ENCODE data around the gene PADI3.

The PADI3 gene

DNA sequence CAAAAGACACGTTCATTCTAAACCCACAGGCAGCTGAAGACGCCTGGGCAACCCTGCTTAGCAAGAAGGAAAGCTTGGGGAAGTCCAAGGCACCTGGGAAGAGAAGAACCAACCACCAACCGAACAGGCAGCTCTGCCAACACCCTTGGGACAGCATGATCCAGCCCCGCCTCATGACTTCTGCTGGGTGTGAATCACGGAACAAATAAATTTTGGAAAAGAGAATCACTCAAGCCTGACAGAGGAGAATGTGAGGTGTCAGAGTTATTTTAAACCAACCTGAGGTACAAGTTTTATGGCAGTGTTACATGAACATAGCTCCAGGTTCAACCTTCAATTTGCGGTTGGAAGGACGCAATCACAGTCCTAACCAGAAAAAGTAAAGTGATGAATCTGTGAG is 49.1 kb downstream of the PADI3 start:
- no peak overlapping the region for H3K9ac ChIP-seq (ENCODE audit: low read depth, low read length)
- no peaks in the 10 kb centered on the region for H3K27me3 ChIP-seq (ENCODE audit: control insufficient read depth, insufficient read depth, low read length)
- peaks cover 11% of the 10 kb centered on the region for H3K9me3 ChIP-seq (ENCODE audit: control insufficient read depth, insufficient read depth, low read length)
- H3K36me3 ChIP-seq (ENCODE audit: control insufficient read depth, insufficient read depth, low read length) = no peaks in the 10 kb centered on the region
- no peaks in the 10 kb centered on the region for H3K4me1 ChIP-seq (ENCODE audit: control insufficient read depth, insufficient read depth, low read length)
- H3K4me3 ChIP-seq (ENCODE audit: low read depth, low read length) = no peak overlapping the region

- no peaks in the 10 kb centered on the region for H3K36me3 ChIP-seq (ENCODE audit: control insufficient read depth, insufficient read depth, low read length)
- H3K9me3 ChIP-seq (ENCODE audit: control insufficient read depth, insufficient read depth, low read length) = peaks cover 11% of the 10 kb centered on the region
- H3K4me3 ChIP-seq (ENCODE audit: low read depth, low read length) = no peak overlapping the region
- peaks cover 5% of the 10 kb centered on the region for H3K4me1 ChIP-seq (ENCODE audit: control insufficient read depth, insufficient read depth, low read length)
- no peaks in the 10 kb centered on the region for H3K27me3 ChIP-seq (ENCODE audit: control insufficient read depth, insufficient read depth, low read length)
- H3K9ac ChIP-seq (ENCODE audit: low read depth, low read length) = no peak overlapping the region
These were observed 52.9 kb downstream of the PADI3 start for GRCh38 chr1:17301767-17302166.

DNA sequence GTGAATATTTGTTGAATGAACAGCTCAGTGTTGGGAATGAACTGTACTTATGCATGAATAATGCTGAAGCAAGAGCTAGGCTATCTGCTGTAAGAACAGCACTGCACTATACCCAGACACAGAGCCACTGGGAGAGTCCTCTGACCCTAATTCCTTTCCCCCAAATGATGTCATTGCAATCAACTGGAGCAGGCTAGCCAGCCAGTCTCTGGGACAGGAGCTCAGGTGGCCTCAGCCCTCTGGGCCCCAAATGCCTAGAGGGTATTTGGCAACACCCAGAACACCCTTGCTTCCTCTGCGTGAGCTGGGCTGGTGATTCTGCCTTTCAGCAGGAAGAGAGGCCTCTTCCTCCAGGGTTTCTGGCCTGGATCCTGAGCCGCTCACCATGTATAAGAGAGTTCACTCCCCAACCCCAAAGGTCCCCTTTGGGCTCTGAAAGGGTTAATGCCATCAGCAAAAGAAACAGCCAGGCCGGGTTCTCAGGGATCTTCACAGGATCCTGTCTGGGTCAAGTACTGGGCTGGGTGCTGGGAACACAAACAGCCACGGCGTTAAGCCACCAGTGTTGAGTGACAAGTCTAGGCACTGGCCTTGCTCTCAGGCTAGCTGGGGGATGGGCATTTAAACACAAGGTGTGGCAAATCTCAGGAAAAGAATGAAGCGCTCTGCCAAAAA is 55.4 kb downstream of the PADI3 start:
- Histone ChIP-seq H3K36me3 (ENCODE audit: control insufficient read depth, insufficient read depth, low read length) (no peaks in the 10 kb centered on the region), H3K4me1 (ENCODE audit: control insufficient read depth, insufficient read depth, low read length) (peaks cover 5% of the 10 kb centered on the region), H3K27me3 (ENCODE audit: control insufficient read depth, insufficient read depth, low read length) (no peaks in the 10 kb centered on the region), H3K9me3 (ENCODE audit: control insufficient read depth, insufficient read depth, low read length) (peaks cover 11% of the 10 kb centered on the region), H3K4me3 (ENCODE audit: low read depth, low read length) (no peak overlapping the region), H3K9ac (ENCODE audit: low read depth, low read length) (no peak overlapping the region)

DNA sequence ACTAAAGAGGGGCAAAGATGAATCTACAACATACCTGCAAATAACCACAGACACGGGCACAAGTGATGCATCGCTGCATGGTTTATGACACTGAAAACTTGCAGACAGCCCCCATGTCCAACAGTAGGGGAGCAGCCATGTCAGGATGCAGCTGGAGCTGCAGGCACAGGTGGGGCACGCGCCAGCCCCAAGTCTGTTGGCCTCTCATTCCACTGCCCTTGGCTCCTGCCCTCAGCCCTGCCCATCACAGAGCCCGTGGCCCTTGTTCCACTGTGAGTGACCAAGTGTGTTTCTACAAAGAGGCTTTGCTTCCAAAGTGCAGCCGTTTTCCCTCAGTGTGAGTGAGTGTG is 55.9 kb downstream of the PADI3 start:
- peaks cover 11% of the 10 kb centered on the region for H3K9me3 ChIP-seq (ENCODE audit: control insufficient read depth, insufficient read depth, low read length)
- H3K4me3 ChIP-seq (ENCODE audit: low read depth, low read length) = no peak overlapping the region
- no peaks in the 10 kb centered on the region for H3K36me3 ChIP-seq (ENCODE audit: control insufficient read depth, insufficient read depth, low read length)
- no peaks in the 10 kb centered on the region for H3K27me3 ChIP-seq (ENCODE audit: control insufficient read depth, insufficient read depth, low read length)
- no peak overlapping the region for H3K9ac ChIP-seq (ENCODE audit: low read depth, low read length)
- peaks cover 8% of the 10 kb centered on the region for H3K4me1 ChIP-seq (ENCODE audit: control insufficient read depth, insufficient read depth, low read length)

DNA sequence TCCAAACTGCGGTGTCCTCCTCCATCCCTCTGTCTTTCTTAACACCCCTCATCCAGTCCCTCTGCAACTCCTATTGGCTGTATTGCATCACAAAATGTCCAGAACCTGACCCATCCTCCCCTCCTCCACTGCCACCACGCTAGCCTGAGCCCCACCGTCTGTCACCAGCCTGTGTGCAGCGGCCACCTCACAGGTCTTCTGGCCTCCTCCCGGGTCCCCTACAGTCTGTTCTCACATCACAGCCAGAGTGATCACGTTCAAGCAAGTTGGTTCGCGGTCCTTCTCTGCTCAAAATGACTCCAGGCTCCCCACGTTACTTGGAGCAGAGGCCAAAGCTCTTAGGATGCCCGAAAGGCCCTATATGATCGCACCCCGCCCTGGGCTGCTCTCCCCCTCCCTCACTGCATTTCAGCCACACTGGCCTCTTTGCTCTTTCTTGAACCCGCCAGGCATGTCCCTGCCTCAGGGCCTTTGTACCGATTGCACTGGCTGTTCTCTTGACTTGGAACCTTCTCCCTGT is 56.7 kb downstream of the PADI3 start:
- Histone ChIP-seq H3K27me3 (ENCODE audit: control insufficient read depth, insufficient read depth, low read length) (no peaks in the 10 kb centered on the region), H3K9ac (ENCODE audit: low read depth, low read length) (no peak overlapping the region), H3K9me3 (ENCODE audit: control insufficient read depth, insufficient read depth, low read length) (peaks cover 11% of the 10 kb centered on the region), H3K4me3 (ENCODE audit: low read depth, low read length) (no peak overlapping the region), H3K4me1 (ENCODE audit: control insufficient read depth, insufficient read depth, low read length) (peaks cover 8% of the 10 kb centered on the region), H3K36me3 (ENCODE audit: control insufficient read depth, insufficient read depth, low read length) (no peaks in the 10 kb centered on the region)

- H3K27me3 ChIP-seq (ENCODE audit: control insufficient read depth, insufficient read depth, low read length) = no peaks in the 10 kb centered on the region
- peaks cover 8% of the 10 kb centered on the region for H3K4me1 ChIP-seq (ENCODE audit: control insufficient read depth, insufficient read depth, low read length)
- H3K4me3 ChIP-seq (ENCODE audit: low read depth, low read length) = no peak overlapping the region
- peaks cover 6% of the 10 kb centered on the region for H3K9me3 ChIP-seq (ENCODE audit: control insufficient read depth, insufficient read depth, low read length)
- no peaks in the 10 kb centered on the region for H3K36me3 ChIP-seq (ENCODE audit: control insufficient read depth, insufficient read depth, low read length)
- no peak overlapping the region for H3K9ac ChIP-seq (ENCODE audit: low read depth, low read length)
These were observed 57.5 kb downstream of the PADI3 start for GRCh38 chr1:17306407-17306806.

DNA sequence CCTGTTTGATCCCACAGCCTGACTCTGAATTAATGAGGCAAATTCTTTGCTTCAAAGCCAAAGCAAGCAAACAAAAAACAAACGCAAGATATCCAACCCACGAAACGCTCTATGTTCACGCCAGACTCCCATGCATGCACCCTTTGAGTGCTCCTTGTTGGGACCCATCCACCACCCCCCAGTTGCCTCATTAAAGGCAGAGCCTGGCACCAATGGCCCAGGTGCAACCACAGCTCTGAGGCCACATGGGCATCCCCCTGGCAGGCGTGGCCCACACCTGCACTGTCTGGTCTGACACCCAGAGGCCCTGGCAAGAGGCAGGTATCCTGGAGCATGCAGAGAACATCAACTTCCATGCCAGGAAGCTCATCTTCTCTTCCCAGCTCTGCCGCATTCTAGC is 58.0 kb downstream of the PADI3 start:
- H3K27me3 ChIP-seq (ENCODE audit: control insufficient read depth, insufficient read depth, low read length) = no peaks in the 10 kb centered on the region
- no peak overlapping the region for H3K4me3 ChIP-seq (ENCODE audit: low read depth, low read length)
- H3K9me3 ChIP-seq (ENCODE audit: control insufficient read depth, insufficient read depth, low read length) = peaks cover 4% of the 10 kb centered on the region
- H3K9ac ChIP-seq (ENCODE audit: low read depth, low read length) = no peak overlapping the region
- H3K4me1 ChIP-seq (ENCODE audit: control insufficient read depth, insufficient read depth, low read length) = peaks cover 8% of the 10 kb centered on the region
- H3K36me3 ChIP-seq (ENCODE audit: control insufficient read depth, insufficient read depth, low read length) = no peaks in the 10 kb centered on the region

GRCh38 chr1:17307329-17307728 is 58.4 kb downstream of the PADI3 start:
- Histone ChIP-seq H3K36me3 (ENCODE audit: control insufficient read depth, insufficient read depth, low read length) (no peaks in the 10 kb centered on the region), H3K27me3 (ENCODE audit: control insufficient read depth, insufficient read depth, low read length) (no peaks in the 10 kb centered on the region), H3K9me3 (ENCODE audit: control insufficient read depth, insufficient read depth, low read length) (no peaks in the 10 kb centered on the region), H3K4me1 (ENCODE audit: control insufficient read depth, insufficient read depth, low read length) (peaks cover 8% of the 10 kb centered on the region), H3K4me3 (ENCODE audit: low read depth, low read length) (no peak overlapping the region), H3K9ac (ENCODE audit: low read depth, low read length) (no peak overlapping the region)

GRCh38 chr1:17307946-17308345 is 59.0 kb downstream of the PADI3 start, which contains the start of gene PADI4:
TSS of gene PADI4 (plus strand) at chr1:17308197. CDS start at chr1:17308223, 26 bp downstream.
- H3K36me3 ChIP-seq (ENCODE audit: control insufficient read depth, insufficient read depth, low read length) = no peaks in the 10 kb centered on the region
- H3K9ac ChIP-seq (ENCODE audit: low read depth, low read length) = no peak within 1 kb of the TSS
- H3K4me1 ChIP-seq (ENCODE audit: control insufficient read depth, insufficient read depth, low read length) = peaks cover 8% of the 10 kb centered on the region
- H3K27me3 ChIP-seq (ENCODE audit: control insufficient read depth, insufficient read depth, low read length) = no peaks in the 10 kb centered on the region
- H3K9me3 ChIP-seq (ENCODE audit: control insufficient read depth, insufficient read depth, low read length) = no peaks in the 10 kb centered on the region
- H3K4me3 ChIP-seq (ENCODE audit: low read depth, low read length) = no peak within 1 kb of the TSS

- Histone ChIP-seq H3K9ac (ENCODE audit: low read depth, low read length) (no peak overlapping the region), H3K9me3 (ENCODE audit: control insufficient read depth, insufficient read depth, low read length) (no peaks in the 10 kb centered on the region), H3K4me1 (ENCODE audit: control insufficient read depth, insufficient read depth, low read length) (peaks cover 8% of the 10 kb centered on the region), H3K36me3 (ENCODE audit: control insufficient read depth, insufficient read depth, low read length) (no peaks in the 10 kb centered on the region), H3K4me3 (ENCODE audit: low read depth, low read length) (no peak overlapping the region), H3K27me3 (ENCODE audit: control insufficient read depth, insufficient read depth, low read length) (no peaks in the 10 kb centered on the region)
These were observed 59.7 kb downstream of the PADI3 start for GRCh38 chr1:17308593-17308992.

DNA sequence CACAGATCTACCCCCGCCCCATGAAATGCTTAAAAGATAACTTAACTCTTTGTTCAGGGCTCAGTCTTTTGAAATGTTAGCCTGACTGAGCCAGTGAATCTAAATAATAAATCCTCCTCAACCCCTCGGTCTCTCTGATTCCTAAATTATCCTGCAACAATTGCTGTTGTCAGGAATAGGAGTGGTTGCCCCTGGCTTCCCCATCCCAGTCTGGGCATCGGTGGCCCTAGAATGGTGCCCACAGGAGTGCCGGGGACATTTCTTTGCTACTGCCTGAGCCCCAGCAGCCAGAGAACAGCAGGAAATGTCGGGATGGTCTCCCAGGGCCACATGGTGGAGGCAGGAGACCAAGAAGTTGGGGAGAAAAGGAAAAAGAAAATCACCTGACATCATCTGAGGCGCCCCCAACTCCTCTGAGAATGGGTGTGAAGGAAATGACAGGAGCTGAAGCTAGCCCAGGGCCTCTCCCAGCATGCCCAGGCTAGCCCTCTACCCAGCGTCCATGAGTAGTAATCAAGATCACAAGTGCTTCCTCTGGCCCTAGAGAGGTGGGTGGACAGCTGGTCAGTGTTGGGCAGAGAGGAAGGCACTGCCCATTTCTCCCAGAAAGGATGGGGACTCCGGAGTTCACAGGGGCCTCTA is 60.6 kb downstream of the PADI3 start:
- Histone ChIP-seq H3K36me3 (ENCODE audit: control insufficient read depth, insufficient read depth, low read length) (no peaks in the 10 kb centered on the region), H3K4me1 (ENCODE audit: control insufficient read depth, insufficient read depth, low read length) (peaks cover 3% of the 10 kb centered on the region), H3K4me3 (ENCODE audit: low read depth, low read length) (no peak overlapping the region), H3K27me3 (ENCODE audit: control insufficient read depth, insufficient read depth, low read length) (no peaks in the 10 kb centered on the region), H3K9ac (ENCODE audit: low read depth, low read length) (peak overlapping the region; percentile 37), H3K9me3 (ENCODE audit: control insufficient read depth, insufficient read depth, low read length) (no peaks in the 10 kb centered on the region)

- no peak overlapping the region for H3K9ac ChIP-seq (ENCODE audit: low read depth, low read length)
- no peaks in the 10 kb centered on the region for H3K9me3 ChIP-seq (ENCODE audit: control insufficient read depth, insufficient read depth, low read length)
- no peaks in the 10 kb centered on the region for H3K27me3 ChIP-seq (ENCODE audit: control insufficient read depth, insufficient read depth, low read length)
- H3K4me1 ChIP-seq (ENCODE audit: control insufficient read depth, insufficient read depth, low read length) = peaks cover 3% of the 10 kb centered on the region
- no peak overlapping the region for H3K4me3 ChIP-seq (ENCODE audit: low read depth, low read length)
- H3K36me3 ChIP-seq (ENCODE audit: control insufficient read depth, insufficient read depth, low read length) = no peaks in the 10 kb centered on the region
These were observed 61.3 kb downstream of the PADI3 start for GRCh38 chr1:17310068-17310640.
